HepG2 (cell line): ENCODE results near the gene SLC19A1. TPM values are rescaled to one million over a fixed set of nuclear protein-coding genes. Genes with fewer than 3 reads are reported as not detected.

ENCODE experiments used
- CENPX ChIP-seq: sonication (generic); formaldehyde crosslinking; IDR thresholded peaks from 2 replicates; pipeline ENCODE4 v1.9.0; 2021; ENCODE audit warnings: mild to moderate bottlenecking, missing genetic modification reagents, moderate library complexity
- HDAC6 ChIP-seq: fragments of 200-600 bp; sonication (generic); IDR thresholded peaks from 2 replicates; pipeline ENCODE4 v1.7.0; 2017; ENCODE audit warnings: mild to moderate bottlenecking, antibody characterized with exemption, low read length, low read depth
- HNRNPLL ChIP-seq: fragments of 200-400 bp; formaldehyde crosslinking; IDR thresholded peaks from 2 replicates; pipeline ENCODE4 v1.6.1; 2017; ENCODE audit warnings: mild to moderate bottlenecking, low read depth, low read length; ENCODE audit not compliant: poor library complexity, severe bottlenecking
- POGZ ChIP-seq: sonication (generic); formaldehyde crosslinking; IDR thresholded peaks from 2 replicates; pipeline ENCODE4 v1.4.0; 2020; ENCODE audit warnings: mild to moderate bottlenecking, missing genetic modification reagents
- PRMT3 ChIP-seq: sonication (generic); formaldehyde crosslinking; IDR thresholded peaks from 2 replicates; pipeline ENCODE4 v1.8.1; 2022; ENCODE audit warnings: low read depth, mild to moderate bottlenecking, moderate library complexity, missing genetic modification reagents, borderline replicate concordance
- RNF2 ChIP-seq: fragments of 450-650 bp; conservative IDR thresholded peaks from 2 replicates; pipeline ENCODE4 v1.6.1; 2016; ENCODE audit warnings: low read depth
- SIN3B ChIP-seq: fragments of 150-350 bp; IDR thresholded peaks from 2 replicates; pipeline ENCODE4 v1.6.1; 2014; ENCODE audit warnings: low read length
- SRSF9 ChIP-seq: fragments of 200-400 bp; formaldehyde crosslinking; IDR thresholded peaks from 2 replicates; pipeline ENCODE4 v1.6.1; 2018; ENCODE audit warnings: borderline replicate concordance, mild to moderate bottlenecking, low read depth, low read length; ENCODE audit not compliant: insufficient read depth, poor library complexity, severe bottlenecking
- YEATS2 ChIP-seq: sonication (generic); formaldehyde crosslinking; IDR thresholded peaks from 2 replicates; pipeline ENCODE4 v1.4.0; 2020; ENCODE audit warnings: missing genetic modification reagents, borderline replicate concordance
- ZNF180 ChIP-seq: sonication (generic); formaldehyde crosslinking; IDR thresholded peaks from 2 replicates; pipeline ENCODE4 v1.4.0; 2020; ENCODE audit warnings: low read depth, missing genetic modification reagents, borderline replicate concordance
- ZNF510 ChIP-seq: sonication (generic); formaldehyde crosslinking; IDR thresholded peaks from 2 replicates; pipeline ENCODE4 v1.4.0; 2020; ENCODE audit warnings: low read depth, mild to moderate bottlenecking, missing genetic modification reagents
- ZNF550 ChIP-seq: sonication (generic); formaldehyde crosslinking; IDR thresholded peaks from 2 replicates; pipeline ENCODE4 v1.4.0; 2020; ENCODE audit warnings: mild to moderate bottlenecking, missing genetic modification reagents, borderline replicate concordance
- polyA plus RNA-seq, 8 experiments: library from polyadenylated mRNA; depleted of rRNA in 3 of 8; stranded (reverse) in 7 of 8; unstranded in 1 of 8; fragments of >200 nt; fragmentation: Illumina TruSeq in 4 of 8; extraction: Trizol in 4 of 8; gene quantifications; 2 replicates each; pipeline versions ENCODE4 v1.2.1 to v1.2.3, GENCODE V29; 2011 to 2016; ENCODE audit warnings: low read depth in 4 of 8, missing spikeins in 1 of 8, mixed read lengths in 1 of 8; ENCODE audit not compliant: insufficient read depth in 1 of 8
- total RNA-seq, 5 experiments: library from RNA; depleted of rRNA; stranded (reverse); fragments of >200 nt; fragmentation: Illumina TruSeq; extraction: Trizol; gene quantifications; 2 replicates each; pipeline ENCODE4 v1.2.3, GENCODE V29; 2016; ENCODE audit warnings: low read depth in 1 of 5
- TF ChIP-seq, protein P1 (sequence below): sonication (generic); formaldehyde crosslinking; IDR thresholded peaks from 2 replicates; pipeline ENCODE4 v1.5.0; 2020; ENCODE audit warnings: mild to moderate bottlenecking, missing genetic modification reagents, borderline replicate concordance
- TF ChIP-seq, protein P2 (sequence below): sonication (generic); formaldehyde crosslinking; IDR thresholded peaks from 2 replicates; pipeline ENCODE4 v1.4.0; 2020; ENCODE audit warnings: low read depth, mild to moderate bottlenecking, missing genetic modification reagents
- TF ChIP-seq, protein P3 (sequence below): sonication (generic); formaldehyde crosslinking; IDR thresholded peaks from 2 replicates; pipeline ENCODE4 v1.5.0; 2020; ENCODE audit warnings: mild to moderate bottlenecking, missing genetic modification reagents
- TF ChIP-seq, protein P4 (sequence below): sonication (generic); formaldehyde crosslinking; IDR thresholded peaks from 2 replicates; pipeline ENCODE4 v1.4.0; 2020; ENCODE audit warnings: mild to moderate bottlenecking, low read depth, missing genetic modification reagents
- TF ChIP-seq, protein P5 (sequence below): sonication (generic); formaldehyde crosslinking; IDR thresholded peaks from 2 replicates; pipeline ENCODE4 v1.4.0; 2020; ENCODE audit warnings: missing genetic modification reagents

SLC19A1 gene
- total and polyA plus RNA-seq, 2 of the 13 experiments (the other 11 are each of a cell fraction or from before 2014, with no cell fraction given) = 21.8 to 23.0 TPM

DNA sequence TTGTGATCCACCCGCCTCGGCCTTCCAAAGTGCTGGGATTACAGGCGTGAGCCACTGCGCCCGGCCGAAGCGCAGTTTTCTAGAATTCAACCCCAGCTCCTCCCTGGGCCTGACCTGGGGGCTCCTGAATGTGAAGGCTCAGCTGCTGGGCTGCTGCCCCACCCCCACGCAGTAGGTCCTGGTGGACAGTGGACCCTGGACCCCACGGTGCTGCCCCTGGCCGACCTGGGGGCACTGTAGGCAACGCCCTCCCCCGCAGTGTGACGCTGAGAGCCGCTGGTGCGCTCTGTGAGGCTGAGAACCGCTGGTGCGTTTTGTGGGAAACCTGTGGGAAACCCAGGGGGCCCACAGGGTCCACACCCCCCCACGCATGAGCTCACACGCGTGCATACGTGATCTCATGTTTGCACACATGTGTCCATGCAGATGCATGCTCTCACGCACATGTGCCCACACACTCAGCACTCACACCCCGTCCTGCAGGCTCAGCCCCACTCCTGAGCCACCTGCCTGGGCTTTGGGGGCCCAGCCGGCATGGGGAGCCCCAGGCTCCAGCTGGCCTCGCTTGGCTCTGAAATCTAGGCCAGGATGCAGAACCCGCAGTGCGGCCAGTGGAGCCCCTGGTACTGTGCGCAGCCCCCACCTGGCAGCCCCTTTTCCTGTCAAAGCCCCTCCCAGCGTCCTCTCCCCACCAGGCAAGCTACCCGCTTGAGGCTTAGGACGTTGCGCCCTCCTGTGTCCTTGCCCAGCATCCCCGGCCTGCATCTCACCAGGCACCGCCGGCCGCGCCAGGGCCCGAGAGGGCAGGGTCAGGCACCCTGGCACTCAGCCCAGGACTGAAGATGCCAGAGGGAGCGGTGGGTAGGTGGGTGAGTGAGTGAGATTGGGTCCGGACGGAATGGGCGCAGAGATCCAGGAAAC is 69.5 kb downstream of the SLC19A1 start (continued):
- TF ChIP-seq ZNF510 = no peak
- TF ChIP-seq, protein P1, sequence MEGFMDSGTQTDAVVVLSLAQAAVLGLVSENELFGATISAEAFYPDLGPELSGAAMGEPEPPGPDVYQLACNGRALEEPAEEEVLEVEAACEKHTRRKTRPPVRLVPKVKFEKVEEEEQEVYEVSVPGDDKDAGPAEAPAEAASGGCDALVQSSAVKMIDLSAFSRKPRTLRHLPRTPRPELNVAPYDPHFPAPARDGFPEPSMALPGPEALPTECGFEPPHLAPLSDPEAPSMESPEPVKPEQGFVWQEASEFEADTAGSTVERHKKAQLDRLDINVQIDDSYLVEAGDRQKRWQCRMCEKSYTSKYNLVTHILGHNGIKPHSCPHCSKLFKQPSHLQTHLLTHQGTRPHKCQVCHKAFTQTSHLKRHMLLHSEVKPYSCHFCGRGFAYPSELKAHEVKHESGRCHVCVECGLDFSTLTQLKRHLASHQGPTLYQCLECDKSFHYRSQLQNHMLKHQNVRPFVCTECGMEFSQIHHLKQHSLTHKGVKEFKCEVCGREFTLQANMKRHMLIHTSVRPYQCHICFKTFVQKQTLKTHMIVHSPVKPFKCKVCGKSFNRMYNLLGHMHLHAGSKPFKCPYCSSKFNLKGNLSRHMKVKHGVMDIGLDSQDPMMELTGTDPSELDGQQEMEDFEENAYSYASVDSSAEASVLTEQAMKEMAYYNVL (CRISPR knock-in tag) = no peak
- TF ChIP-seq ZNF550 (CRISPR knock-in tag) = no peak
- no peak for TF ChIP-seq PRMT3 (CRISPR knock-in tag)
- TF ChIP-seq, protein P2, sequence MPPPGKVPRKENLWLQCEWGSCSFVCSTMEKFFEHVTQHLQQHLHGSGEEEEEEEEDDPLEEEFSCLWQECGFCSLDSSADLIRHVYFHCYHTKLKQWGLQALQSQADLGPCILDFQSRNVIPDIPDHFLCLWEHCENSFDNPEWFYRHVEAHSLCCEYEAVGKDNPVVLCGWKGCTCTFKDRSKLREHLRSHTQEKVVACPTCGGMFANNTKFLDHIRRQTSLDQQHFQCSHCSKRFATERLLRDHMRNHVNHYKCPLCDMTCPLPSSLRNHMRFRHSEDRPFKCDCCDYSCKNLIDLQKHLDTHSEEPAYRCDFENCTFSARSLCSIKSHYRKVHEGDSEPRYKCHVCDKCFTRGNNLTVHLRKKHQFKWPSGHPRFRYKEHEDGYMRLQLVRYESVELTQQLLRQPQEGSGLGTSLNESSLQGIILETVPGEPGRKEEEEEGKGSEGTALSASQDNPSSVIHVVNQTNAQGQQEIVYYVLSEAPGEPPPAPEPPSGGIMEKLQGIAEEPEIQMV (CRISPR knock-in tag) = no peak
- TF ChIP-seq SRSF9 = no peak
- TF ChIP-seq RNF2 = no peak
- TF ChIP-seq CENPX (CRISPR knock-in tag) = no peak
- TF ChIP-seq HDAC6 = no peak
- TF ChIP-seq ZNF180 (CRISPR knock-in tag) = no peak
- peak; percentile 79 for TF ChIP-seq HNRNPLL
- no peak for TF ChIP-seq POGZ (CRISPR knock-in tag)
- TF ChIP-seq, protein P3, sequence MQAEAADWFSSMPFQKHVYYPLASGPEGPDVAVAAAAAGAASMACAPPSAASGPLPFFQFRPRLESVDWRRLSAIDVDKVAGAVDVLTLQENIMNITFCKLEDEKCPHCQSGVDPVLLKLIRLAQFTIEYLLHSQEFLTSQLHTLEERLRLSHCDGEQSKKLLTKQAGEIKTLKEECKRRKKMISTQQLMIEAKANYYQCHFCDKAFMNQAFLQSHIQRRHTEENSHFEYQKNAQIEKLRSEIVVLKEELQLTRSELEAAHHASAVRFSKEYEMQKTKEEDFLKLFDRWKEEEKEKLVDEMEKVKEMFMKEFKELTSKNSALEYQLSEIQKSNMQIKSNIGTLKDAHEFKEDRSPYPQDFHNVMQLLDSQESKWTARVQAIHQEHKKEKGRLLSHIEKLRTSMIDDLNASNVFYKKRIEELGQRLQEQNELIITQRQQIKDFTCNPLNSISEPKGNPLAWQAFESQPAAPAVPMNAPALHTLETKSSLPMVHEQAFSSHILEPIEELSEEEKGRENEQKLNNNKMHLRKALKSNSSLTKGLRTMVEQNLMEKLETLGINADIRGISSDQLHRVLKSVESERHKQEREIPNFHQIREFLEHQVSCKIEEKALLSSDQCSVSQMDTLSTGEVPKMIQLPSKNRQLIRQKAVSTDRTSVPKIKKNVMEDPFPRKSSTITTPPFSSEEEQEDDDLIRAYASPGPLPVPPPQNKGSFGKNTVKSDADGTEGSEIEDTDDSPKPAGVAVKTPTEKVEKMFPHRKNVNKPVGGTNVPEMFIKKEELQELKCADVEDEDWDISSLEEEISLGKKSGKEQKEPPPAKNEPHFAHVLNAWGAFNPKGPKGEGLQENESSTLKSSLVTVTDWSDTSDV (CRISPR knock-in tag) = no peak
- TF ChIP-seq YEATS2 (CRISPR knock-in tag) = no peak
- TF ChIP-seq, protein P4, sequence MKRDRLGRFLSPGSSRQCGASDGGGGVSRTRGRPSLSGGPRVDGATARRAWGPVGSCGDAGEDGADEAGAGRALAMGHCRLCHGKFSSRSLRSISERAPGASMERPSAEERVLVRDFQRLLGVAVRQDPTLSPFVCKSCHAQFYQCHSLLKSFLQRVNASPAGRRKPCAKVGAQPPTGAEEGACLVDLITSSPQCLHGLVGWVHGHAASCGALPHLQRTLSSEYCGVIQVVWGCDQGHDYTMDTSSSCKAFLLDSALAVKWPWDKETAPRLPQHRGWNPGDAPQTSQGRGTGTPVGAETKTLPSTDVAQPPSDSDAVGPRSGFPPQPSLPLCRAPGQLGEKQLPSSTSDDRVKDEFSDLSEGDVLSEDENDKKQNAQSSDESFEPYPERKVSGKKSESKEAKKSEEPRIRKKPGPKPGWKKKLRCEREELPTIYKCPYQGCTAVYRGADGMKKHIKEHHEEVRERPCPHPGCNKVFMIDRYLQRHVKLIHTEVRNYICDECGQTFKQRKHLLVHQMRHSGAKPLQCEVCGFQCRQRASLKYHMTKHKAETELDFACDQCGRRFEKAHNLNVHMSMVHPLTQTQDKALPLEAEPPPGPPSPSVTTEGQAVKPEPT = 0 out of 2 replicates have a peak, but pooled peaks have one; percentile 21
- TF ChIP-seq SIN3B = no peak
- TF ChIP-seq, protein P5, sequence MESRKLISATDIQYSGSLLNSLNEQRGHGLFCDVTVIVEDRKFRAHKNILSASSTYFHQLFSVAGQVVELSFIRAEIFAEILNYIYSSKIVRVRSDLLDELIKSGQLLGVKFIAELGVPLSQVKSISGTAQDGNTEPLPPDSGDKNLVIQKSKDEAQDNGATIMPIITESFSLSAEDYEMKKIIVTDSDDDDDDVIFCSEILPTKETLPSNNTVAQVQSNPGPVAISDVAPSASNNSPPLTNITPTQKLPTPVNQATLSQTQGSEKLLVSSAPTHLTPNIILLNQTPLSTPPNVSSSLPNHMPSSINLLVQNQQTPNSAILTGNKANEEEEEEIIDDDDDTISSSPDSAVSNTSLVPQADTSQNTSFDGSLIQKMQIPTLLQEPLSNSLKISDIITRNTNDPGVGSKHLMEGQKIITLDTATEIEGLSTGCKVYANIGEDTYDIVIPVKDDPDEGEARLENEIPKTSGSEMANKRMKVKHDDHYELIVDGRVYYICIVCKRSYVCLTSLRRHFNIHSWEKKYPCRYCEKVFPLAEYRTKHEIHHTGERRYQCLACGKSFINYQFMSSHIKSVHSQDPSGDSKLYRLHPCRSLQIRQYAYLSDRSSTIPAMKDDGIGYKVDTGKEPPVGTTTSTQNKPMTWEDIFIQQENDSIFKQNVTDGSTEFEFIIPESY (CRISPR knock-in tag) = peak; percentile 98
